Loucy (cell line): ENCODE data around the gene CLSTN1.

Experiments used
- CTCF ChIP-seq: fragments of 200-600 bp; sonication (generic); conservative IDR thresholded peaks from 2 replicates; pipeline ENCODE4 v1.5.1; 2014; ENCODE audit warnings: mild to moderate bottlenecking, antibody characterized with exemption, low read length
- EZH2phosphoT487 ChIP-seq: fragments of 200-600 bp; IDR thresholded peaks from 2 replicates; pipeline ENCODE4 v1.6.1; 2018; ENCODE audit warnings: antibody characterized with exemption, mild to moderate bottlenecking, moderate library complexity, borderline replicate concordance

GRCh38 chr1:9736241-9736640 is 87.5 kb downstream of the CLSTN1 start:
- no peak for TF ChIP-seq CTCF
- TF ChIP-seq EZH2phosphoT487 = no peak
